Measurements from ENCODE around the gene SYTL4.

SYTL4 gene

DNA sequence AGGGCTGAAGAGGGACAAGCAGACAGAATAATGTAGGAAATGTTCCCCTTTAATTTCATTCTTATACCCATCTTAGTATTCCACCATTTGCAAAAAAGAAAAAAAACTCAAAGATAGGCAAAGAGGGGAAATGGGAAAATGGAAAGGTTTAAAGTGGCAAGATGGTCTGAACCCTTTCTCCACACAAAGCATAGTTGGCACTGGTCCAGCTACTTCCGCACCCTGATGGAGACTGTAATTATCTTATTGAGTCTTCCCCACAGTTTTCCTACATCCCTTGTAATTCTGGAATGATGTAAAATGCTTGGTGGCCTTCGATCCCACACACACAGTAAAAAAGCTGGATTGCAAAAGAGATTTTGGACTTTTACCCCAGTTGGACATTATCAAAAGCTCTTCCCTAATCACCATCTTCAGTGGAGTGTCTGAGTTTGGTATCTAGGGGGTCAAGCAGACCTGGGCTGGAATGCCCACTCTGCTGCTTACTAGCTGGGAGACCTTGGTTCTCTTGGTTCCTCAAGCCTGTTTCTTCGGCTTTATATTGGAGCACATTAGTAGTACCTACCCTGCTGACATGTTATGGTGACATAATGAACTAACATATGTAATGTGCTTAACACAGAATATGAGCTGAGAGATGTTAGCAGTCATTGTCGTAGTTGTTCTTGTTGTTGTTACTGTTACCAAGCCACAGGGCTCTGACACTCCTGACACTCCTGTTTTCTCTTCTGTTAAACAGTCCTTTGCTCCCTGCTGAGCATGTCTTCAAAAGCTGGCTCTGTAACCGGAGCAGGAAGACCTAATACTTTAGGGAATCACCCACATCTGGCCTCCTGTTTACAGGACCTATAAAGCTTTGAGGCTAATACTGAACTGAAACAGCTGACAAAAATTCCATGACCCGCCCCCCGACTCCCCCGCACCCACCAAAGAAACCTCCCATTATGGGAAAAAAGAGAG, 83.2 kb downstream of the SYTL4 start:
- no peak for DNase-seq (ENCODE audit: low spot score)

DNA sequence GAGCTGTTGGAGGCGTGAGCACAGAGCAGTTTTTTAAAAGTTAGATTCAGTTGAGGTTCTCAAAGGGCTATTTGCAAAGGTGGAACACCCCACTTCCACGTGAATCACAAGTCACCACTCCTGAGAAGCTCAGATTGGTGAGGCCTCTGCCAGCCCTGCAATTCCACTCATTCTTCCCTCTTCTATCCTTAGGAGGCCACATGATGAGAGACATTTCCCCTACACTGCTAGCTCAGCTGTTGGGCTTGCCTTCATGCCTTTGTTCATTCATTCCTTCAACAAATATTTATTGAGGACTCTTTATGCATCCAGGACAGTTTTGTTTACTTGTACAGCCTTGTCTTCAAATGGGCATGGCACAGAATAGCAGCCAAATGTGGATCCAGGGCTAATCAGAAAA, 84.2 kb downstream of the SYTL4 start:
- DNase-seq (ENCODE audit: low spot score), result no peak

GRCh38 chrX:100647095-100647494, 84.8 kb downstream of the SYTL4 start:
- DNase-seq (ENCODE audit: low spot score), result no peak

GRCh38 chrX:100645106-100645505, 86.8 kb downstream of the SYTL4 start:
- DNase-seq (ENCODE audit: low spot score), result no peak

DNA sequence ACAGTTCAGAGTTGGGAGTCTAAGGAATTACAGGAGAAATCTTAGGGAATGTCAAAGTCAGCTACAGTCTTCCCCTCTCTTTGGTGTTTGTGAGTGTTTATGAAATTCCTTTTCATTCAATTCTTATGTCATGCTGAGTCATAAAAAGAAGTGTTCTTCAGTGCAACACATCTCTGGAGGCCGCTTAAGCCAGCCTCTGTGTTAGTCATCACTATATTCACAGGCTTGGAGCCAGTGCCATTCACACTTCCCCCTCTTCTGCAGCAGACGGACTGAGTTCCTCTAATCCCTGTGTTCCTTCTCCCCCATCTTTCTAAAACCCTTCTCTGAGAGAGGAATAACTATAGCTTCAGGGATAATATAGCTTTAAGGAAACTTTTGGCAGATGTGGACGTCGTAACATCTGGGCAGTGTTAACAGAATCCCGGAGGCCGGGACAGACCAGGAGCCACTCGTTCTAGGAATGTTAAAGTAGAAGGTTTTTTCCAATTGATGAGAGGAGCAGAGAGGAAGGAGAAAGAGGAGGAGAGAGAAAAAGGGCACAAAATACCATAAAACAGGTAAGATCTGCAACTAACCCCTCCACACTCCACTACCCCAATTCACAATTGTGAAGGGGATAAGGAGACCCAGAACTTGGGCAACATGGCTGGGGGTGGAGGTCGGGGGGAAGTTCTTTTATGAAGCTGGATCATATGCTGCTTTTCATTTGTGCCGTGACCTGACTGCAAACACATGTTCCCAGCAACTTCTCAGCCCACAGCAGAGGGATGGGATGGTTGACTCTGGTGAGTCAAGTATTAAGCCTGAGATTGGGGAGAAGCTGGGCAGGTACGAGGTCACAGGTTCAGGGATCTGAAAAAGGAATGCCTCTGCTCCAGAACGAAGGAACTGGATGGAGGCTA, 87.7 kb downstream of the SYTL4 start, which contains the start of gene SRPX2:
SRPX2 (plus strand) TSS at position 244 of the 905 bp plus-strand sequence. CDS start 2,124 bp downstream, outside the sequence.
- peak; percentile 94 for DNase-seq (ENCODE audit: low spot score)

- no peak for DNase-seq (ENCODE audit: low spot score)
These were observed 88.7 kb downstream of the SYTL4 start for GRCh38 chrX:100643212-100643611.

DNA sequence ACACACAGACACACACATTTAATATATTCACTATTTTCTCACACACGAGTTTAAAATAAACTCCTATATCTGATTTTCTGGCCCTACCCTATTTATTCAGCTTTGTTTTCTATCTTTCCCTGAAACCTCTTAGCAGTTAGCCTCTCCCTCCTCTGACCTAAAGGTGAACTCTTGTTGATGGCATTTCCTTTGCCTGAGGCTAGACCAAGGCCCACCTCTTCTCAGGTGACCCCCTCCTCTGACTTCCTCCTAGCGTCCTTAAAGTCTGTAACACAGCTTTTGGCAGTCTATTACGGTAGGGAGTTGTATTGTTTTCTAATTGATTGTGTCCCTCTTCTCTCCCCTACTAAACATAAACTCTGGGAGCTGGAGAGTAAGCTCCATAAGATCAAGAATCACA, 89.6 kb downstream of the SYTL4 start:
- no peak for DNase-seq (ENCODE audit: low spot score)

- DNase-seq (ENCODE audit: low spot score), result peak; percentile 90
These were observed 95.5 kb downstream of the SYTL4 start, which contains the start of gene TSPAN6 for GRCh38 chrX:100636321-100636991. Gene TSPAN6 (minus strand): TSS chrX:100636806. CDS start chrX:100636694, 112 bp downstream.

DNA sequence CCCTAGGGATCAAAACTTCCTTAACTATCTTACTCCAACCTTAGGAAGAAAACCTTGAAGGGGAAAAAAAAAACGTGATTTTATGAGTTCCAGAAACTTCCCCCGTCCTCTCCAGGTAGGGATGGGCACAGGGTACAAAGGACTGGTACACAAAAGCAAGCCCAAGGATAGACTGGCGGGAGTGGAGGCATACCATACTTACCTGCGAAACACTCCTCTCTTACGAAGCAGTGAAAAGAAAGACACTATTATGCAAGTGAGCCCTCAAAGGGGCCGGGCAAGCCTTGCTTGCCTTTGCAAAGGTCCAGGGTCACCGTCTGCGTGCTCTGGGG, 96.0 kb downstream of the SYTL4 start:
- DNase-seq (ENCODE audit: low spot score), result no peak

DNA sequence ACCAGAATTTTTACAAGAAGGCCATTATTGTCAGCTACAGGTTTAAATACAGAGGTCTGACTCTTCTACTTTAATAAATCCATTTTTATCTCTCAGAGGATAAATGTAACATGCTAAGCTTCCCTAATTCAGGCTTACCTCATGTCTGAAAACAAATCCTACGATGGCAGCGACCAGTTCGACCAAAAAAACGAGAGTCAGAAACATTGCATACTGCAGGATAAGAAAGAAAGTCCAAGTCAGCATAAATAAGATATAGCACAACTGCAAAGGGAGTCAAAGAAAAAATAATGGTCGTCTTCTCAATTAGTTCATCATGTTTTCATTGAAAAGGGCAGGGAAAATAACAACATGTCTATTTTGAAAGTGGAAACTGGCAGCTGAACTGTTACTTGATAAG, 96.9 kb downstream of the SYTL4 start:
- DNase-seq (ENCODE audit: low spot score), result no peak

DNA sequence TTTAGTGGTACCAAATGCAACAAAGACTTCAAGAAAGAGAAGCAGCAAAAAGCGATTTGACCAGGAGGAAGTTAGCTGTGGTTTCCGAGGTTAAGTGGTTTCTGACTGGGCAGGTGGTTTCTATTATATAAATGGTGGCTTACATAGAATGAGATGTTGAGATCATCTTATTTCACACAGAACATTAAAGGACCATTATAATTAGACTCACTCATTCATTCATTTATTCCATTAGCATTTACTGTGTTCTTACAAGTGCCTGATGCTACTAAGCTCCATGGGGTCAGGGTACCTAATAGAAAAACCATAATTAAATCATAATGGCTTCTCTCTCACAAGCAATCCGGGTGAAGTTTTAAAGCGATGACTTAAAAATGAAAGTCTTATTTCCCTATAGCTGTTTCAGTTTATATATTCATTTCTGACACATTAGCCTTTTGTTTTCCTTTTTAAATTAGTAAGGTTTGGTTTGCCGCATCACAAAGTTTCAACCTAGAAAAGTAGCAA, 105.9 kb downstream of the SYTL4 start:
- no peak for DNase-seq (ENCODE audit: low spot score)
